Neural cell (in vitro differentiated cells): ENCODE measurements around the gene FOXD3. TPM values are rescaled to one million over a fixed set of nuclear protein-coding genes. Genes with fewer than 3 reads are reported as not detected.

Experiments used
- H2AFZ ChIP-seq: fragments of 200-600, 300-800 bp; sonication (generic), shearing (Covaris generic); 2 replicates; pipeline ENCODE4 v1.6.0; 2014; ENCODE audit warnings: low read depth, mild to moderate bottlenecking, antibody characterized with exemption, low read length, moderate library complexity
- H3F3A ChIP-seq: fragments of 200-600 bp; shearing (Covaris generic); 2 replicates; pipeline ENCODE4 v1.6.1; 2016; ENCODE audit warnings: mild to moderate bottlenecking, moderate library complexity, mixed read lengths, antibody characterized with exemption, low read length; ENCODE audit not compliant: insufficient read depth, poor library complexity, severe bottlenecking
- H3K27ac ChIP-seq: fragments of 200-600, 300-800 bp; sonication (generic), shearing (Covaris generic); 2 replicates; pipeline ENCODE4 v1.5.1; 2014; ENCODE audit warnings: mild to moderate bottlenecking, low read length, moderate library complexity
- H3K27me3 ChIP-seq: fragments of 300-800, 200-600 bp; sonication (generic), shearing (Covaris generic); 2 replicates; pipeline ENCODE4 v1.6.0; 2014; ENCODE audit warnings: mild to moderate bottlenecking, low read depth, low read length, moderate library complexity; ENCODE audit not compliant: insufficient read depth
- H3K36me3 ChIP-seq: fragments of 300-800, 200-600 bp; sonication (generic), shearing (Covaris generic); 2 replicates; pipeline ENCODE4 v1.5.1; 2014; ENCODE audit warnings: mild to moderate bottlenecking, antibody characterized with exemption, low read length, moderate library complexity; ENCODE audit not compliant: insufficient read depth
- H3K4me2 ChIP-seq: fragments of 300-800, 200-600 bp; sonication (generic), shearing (Covaris generic); 2 replicates; pipeline ENCODE4 v1.6.0; 2014; ENCODE audit warnings: mild to moderate bottlenecking, low read length
- H3K4me3 ChIP-seq: fragments of 300-800, 200-600 bp; sonication (generic), shearing (Covaris generic); 2 replicates; pipeline ENCODE4 v1.5.1; 2014; ENCODE audit warnings: mild to moderate bottlenecking, low read length, moderate library complexity
- H3K79me2 ChIP-seq: fragments of 200-600 bp; shearing (Covaris generic); replicated peaks from 2 replicates; pipeline ENCODE4 v1.6.0; 2014; ENCODE audit warnings: mild to moderate bottlenecking, low read length, moderate library complexity; ENCODE audit not compliant: insufficient read depth
- H3K9ac ChIP-seq: fragments of 300-800, 200-600 bp; sonication (generic), shearing (Covaris generic); 2 replicates; pipeline ENCODE4 v1.6.1; 2016; ENCODE audit warnings: mild to moderate bottlenecking, low read length, mixed read lengths
- H3K9me2 ChIP-seq: fragments of 200-600 bp; shearing (Covaris generic); 2 replicates; pipeline ENCODE4 v1.6.1; 2016; ENCODE audit warnings: mild to moderate bottlenecking, low read length, mixed read lengths; ENCODE audit not compliant: insufficient read depth
- H3K9me3 ChIP-seq: fragments of 200-600, 300-800 bp; sonication (generic), shearing (Covaris generic); 2 replicates; pipeline ENCODE4 v1.6.1; 2016; ENCODE audit warnings: mild to moderate bottlenecking, mixed run types, low read length, moderate library complexity, mixed read lengths
- H4K20me1 ChIP-seq: fragments of 200-600 bp; shearing (Covaris generic); 2 replicates; pipeline ENCODE4 v1.6.1; 2016; ENCODE audit warnings: mild to moderate bottlenecking, mixed run types; ENCODE audit not compliant: insufficient read depth
- EP300 ChIP-seq: fragments of 450-650 bp; conservative IDR thresholded peaks from 2 replicates; pipeline ENCODE4 v1.6.1; 2014; ENCODE audit warnings: antibody characterized with exemption, mild to moderate bottlenecking, moderate library complexity; ENCODE audit not compliant: poor library complexity, severe bottlenecking
- EZH2 ChIP-seq: fragments of 200-600, 300-800 bp; shearing (Covaris generic), sonication (generic); IDR thresholded peaks from 2 replicates; pipeline ENCODE4 v1.6.1; 2014; ENCODE audit warnings: antibody characterized with exemption, low read length, borderline replicate concordance, mild to moderate bottlenecking; ENCODE audit not compliant: insufficient read depth, poor library complexity, severe bottlenecking
- MXI1 ChIP-seq: fragments of 450-650 bp; conservative IDR thresholded peaks from 2 replicates; pipeline ENCODE4 v1.6.1; 2014; ENCODE audit warnings: antibody characterized with exemption, mild to moderate bottlenecking; ENCODE audit not compliant: poor library complexity, severe bottlenecking
- POLR2AphosphoS5 ChIP-seq: IDR thresholded peaks from 2 replicates; pipeline ENCODE4 v1.6.1; 2012
- RAD21 ChIP-seq: fragments of 450-650 bp; conservative IDR thresholded peaks from 2 replicates; pipeline ENCODE4 v1.6.1; 2014; ENCODE audit warnings: antibody characterized with exemption, mild to moderate bottlenecking, moderate library complexity
- SMC3 ChIP-seq: fragments of 450-650 bp; conservative IDR thresholded peaks from 2 replicates; pipeline ENCODE4 v1.6.1; 2014; ENCODE audit warnings: antibody characterized with exemption, mild to moderate bottlenecking, moderate library complexity; ENCODE audit not compliant: poor library complexity
- TAF1 ChIP-seq: IDR thresholded peaks from 2 replicates; pipeline ENCODE4 v1.6.1; 2012; ENCODE audit warnings: low read depth
- polyA plus RNA-seq: library from polyadenylated mRNA; depleted of rRNA; stranded (reverse); fragments of >200 nt; gene quantifications from 2 replicates; pipeline ENCODE4 v1.2.3, GENCODE V29; 2014
- TF ChIP-seq, protein P1 (sequence below): IDR thresholded peaks from 2 replicates; pipeline ENCODE4 v1.6.1; 2012; ENCODE audit warnings: borderline replicate concordance
- TF ChIP-seq, protein P2 (sequence below): fragments of 450-650 bp; IDR thresholded peaks from 2 replicates; pipeline ENCODE4 v1.5.1; 2014; ENCODE audit warnings: antibody characterized with exemption, mild to moderate bottlenecking, moderate library complexity; ENCODE audit not compliant: poor library complexity, severe bottlenecking

Gene FOXD3
- polyA plus RNA-seq, 1 donor from 2014 or later = not detected

DNA sequence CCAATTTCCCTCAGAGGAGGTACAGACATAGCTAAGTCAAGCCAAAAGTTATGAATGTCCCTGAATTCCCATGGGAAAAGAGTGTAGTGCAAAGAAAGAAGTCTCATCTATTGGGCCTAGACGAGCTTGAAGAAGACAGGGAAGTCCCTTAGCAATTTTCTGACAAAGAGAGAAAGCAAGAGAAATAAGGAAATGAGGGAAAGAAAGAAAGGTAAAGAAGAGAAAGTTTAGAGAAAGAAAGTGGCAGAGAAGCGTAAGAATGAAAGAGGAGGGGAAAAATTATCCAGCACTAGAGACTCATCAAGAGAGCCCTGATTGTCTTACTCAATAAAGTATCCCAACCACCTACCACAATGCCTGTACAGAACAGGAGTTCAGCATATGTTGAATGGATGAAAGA is 40.6 kb upstream of the FOXD3 start:
- Histone ChIP-seq H3K36me3 (no peaks in the 10 kb centered on the region), H3K79me2 (no peaks in the 10 kb centered on the region), H4K20me1 (no peaks in the 10 kb centered on the region), H3K9me2 (no peaks in the 10 kb centered on the region), H3K4me3 (no peak overlapping the region), H3K27me3 (peaks cover 20% of the 10 kb centered on the region), H3K4me2 (no peak overlapping the region), H2AFZ (no peak overlapping the region), H3K9ac (no peak overlapping the region), H3F3A (no peaks in the 10 kb centered on the region), H3K9me3 (no peaks in the 10 kb centered on the region), H3K27ac (no peak overlapping the region)
- TF ChIP-seq, protein P1, sequence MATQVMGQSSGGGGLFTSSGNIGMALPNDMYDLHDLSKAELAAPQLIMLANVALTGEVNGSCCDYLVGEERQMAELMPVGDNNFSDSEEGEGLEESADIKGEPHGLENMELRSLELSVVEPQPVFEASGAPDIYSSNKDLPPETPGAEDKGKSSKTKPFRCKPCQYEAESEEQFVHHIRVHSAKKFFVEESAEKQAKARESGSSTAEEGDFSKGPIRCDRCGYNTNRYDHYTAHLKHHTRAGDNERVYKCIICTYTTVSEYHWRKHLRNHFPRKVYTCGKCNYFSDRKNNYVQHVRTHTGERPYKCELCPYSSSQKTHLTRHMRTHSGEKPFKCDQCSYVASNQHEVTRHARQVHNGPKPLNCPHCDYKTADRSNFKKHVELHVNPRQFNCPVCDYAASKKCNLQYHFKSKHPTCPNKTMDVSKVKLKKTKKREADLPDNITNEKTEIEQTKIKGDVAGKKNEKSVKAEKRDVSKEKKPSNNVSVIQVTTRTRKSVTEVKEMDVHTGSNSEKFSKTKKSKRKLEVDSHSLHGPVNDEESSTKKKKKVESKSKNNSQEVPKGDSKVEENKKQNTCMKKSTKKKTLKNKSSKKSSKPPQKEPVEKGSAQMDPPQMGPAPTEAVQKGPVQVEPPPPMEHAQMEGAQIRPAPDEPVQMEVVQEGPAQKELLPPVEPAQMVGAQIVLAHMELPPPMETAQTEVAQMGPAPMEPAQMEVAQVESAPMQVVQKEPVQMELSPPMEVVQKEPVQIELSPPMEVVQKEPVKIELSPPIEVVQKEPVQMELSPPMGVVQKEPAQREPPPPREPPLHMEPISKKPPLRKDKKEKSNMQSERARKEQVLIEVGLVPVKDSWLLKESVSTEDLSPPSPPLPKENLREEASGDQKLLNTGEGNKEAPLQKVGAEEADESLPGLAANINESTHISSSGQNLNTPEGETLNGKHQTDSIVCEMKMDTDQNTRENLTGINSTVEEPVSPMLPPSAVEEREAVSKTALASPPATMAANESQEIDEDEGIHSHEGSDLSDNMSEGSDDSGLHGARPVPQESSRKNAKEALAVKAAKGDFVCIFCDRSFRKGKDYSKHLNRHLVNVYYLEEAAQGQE = no peak
- TF ChIP-seq EZH2 (no peak), SMC3 (no peak), RAD21 (no peak), TAF1 (no peak), MXI1 (no peak), EP300 (no peak), POLR2AphosphoS5 (no peak)
- TF ChIP-seq, protein P2, sequence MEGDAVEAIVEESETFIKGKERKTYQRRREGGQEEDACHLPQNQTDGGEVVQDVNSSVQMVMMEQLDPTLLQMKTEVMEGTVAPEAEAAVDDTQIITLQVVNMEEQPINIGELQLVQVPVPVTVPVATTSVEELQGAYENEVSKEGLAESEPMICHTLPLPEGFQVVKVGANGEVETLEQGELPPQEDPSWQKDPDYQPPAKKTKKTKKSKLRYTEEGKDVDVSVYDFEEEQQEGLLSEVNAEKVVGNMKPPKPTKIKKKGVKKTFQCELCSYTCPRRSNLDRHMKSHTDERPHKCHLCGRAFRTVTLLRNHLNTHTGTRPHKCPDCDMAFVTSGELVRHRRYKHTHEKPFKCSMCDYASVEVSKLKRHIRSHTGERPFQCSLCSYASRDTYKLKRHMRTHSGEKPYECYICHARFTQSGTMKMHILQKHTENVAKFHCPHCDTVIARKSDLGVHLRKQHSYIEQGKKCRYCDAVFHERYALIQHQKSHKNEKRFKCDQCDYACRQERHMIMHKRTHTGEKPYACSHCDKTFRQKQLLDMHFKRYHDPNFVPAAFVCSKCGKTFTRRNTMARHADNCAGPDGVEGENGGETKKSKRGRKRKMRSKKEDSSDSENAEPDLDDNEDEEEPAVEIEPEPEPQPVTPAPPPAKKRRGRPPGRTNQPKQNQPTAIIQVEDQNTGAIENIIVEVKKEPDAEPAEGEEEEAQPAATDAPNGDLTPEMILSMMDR = no peak

DNA sequence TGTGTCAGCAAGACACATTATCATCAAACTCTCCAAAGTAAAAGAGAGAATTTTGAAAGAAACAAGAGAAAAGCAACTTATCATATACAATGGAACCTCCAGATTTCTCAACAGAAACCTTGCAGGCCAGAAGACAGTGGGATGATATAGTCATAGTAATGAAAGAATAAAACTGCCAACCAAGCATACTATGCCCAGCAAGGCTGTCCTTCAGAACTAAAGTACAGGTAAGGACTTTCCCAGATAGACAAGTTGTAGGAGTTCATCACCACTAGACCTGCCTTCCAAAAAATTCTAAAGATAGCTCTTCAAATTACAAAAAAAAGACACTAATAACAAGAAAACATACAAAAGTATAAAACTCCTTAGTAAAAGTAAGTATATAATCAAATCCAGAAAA is 33.2 kb upstream of the FOXD3 start:
- H3K4me2 ChIP-seq = no peak overlapping the region
- no peak overlapping the region for H3K4me3 ChIP-seq
- H3F3A ChIP-seq = no peaks in the 10 kb centered on the region
- H3K9me3 ChIP-seq = no peaks in the 10 kb centered on the region
- H2AFZ ChIP-seq = no peak overlapping the region
- no peaks in the 10 kb centered on the region for H4K20me1 ChIP-seq
- no peaks in the 10 kb centered on the region for H3K36me3 ChIP-seq
- H3K27ac ChIP-seq = no peak overlapping the region
- no peaks in the 10 kb centered on the region for H3K9me2 ChIP-seq
- no peaks in the 10 kb centered on the region for H3K79me2 ChIP-seq
- TF ChIP-seq MXI1 = no peak
- TF ChIP-seq EP300 = no peak
- no peak for TF ChIP-seq EZH2
- H3K9ac ChIP-seq = no peak overlapping the region
- no peaks in the 10 kb centered on the region for H3K27me3 ChIP-seq
